ENCODE data around the gene COA3.

GRCh38 chr17:42796066-42796758 is 2.3 kb downstream of the COA3 start:
- TF ChIP-seq SP1 (CRISPR knock-in tag; conservative IDR thresholded peaks at IDR 0.05) (no peak), CTCF (IDR thresholded peaks at IDR 0.05) (no peak), ETV6 (CRISPR knock-in tag; IDR thresholded peaks at IDR 0.05) (no peak), ZBTB21 (CRISPR knock-in tag; IDR thresholded peaks at IDR 0.05; ENCODE audit: borderline replicate concordance) (no peak), NR3C1 (CRISPR knock-in tag; conservative IDR thresholded peaks at IDR 0.05; ENCODE audit: low read depth) (no peak), GTF2I (CRISPR knock-in tag; conservative IDR thresholded peaks at IDR 0.05) (no peak)
- TF ChIP-seq, protein P1, sequence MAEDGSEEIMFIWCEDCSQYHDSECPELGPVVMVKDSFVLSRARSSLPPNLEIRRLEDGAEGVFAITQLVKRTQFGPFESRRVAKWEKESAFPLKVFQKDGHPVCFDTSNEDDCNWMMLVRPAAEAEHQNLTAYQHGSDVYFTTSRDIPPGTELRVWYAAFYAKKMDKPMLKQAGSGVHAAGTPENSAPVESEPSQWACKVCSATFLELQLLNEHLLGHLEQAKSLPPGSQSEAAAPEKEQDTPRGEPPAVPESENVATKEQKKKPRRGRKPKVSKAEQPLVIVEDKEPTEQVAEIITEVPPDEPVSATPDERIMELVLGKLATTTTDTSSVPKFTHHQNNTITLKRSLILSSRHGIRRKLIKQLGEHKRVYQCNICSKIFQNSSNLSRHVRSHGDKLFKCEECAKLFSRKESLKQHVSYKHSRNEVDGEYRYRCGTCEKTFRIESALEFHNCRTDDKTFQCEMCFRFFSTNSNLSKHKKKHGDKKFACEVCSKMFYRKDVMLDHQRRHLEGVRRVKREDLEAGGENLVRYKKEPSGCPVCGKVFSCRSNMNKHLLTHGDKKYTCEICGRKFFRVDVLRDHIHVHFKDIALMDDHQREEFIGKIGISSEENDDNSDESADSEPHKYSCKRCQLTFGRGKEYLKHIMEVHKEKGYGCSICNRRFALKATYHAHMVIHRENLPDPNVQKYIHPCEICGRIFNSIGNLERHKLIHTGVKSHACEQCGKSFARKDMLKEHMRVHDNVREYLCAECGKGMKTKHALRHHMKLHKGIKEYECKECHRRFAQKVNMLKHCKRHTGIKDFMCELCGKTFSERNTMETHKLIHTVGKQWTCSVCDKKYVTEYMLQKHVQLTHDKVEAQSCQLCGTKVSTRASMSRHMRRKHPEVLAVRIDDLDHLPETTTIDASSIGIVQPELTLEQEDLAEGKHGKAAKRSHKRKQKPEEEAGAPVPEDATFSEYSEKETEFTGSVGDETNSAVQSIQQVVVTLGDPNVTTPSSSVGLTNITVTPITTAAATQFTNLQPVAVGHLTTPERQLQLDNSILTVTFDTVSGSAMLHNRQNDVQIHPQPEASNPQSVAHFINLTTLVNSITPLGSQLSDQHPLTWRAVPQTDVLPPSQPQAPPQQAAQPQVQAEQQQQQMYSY (CRISPR knock-in tag; IDR thresholded peaks at IDR 0.05), result no peak
- TF ChIP-seq, protein P2, sequence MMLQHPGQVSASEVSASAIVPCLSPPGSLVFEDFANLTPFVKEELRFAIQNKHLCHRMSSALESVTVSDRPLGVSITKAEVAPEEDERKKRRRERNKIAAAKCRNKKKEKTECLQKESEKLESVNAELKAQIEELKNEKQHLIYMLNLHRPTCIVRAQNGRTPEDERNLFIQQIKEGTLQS (CRISPR knock-in tag; conservative IDR thresholded peaks at IDR 0.05), result no peak
- TF ChIP-seq, protein P3, sequence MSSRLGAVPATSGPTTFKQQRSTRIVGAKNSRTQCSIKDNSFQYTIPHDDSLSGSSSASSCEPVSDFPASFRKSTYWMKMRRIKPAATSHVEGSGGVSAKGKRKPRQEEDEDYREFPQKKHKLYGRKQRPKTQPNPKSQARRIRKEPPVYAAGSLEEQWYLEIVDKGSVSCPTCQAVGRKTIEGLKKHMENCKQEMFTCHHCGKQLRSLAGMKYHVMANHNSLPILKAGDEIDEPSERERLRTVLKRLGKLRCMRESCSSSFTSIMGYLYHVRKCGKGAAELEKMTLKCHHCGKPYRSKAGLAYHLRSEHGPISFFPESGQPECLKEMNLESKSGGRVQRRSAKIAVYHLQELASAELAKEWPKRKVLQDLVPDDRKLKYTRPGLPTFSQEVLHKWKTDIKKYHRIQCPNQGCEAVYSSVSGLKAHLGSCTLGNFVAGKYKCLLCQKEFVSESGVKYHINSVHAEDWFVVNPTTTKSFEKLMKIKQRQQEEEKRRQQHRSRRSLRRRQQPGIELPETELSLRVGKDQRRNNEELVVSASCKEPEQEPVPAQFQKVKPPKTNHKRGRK (CRISPR knock-in tag; IDR thresholded peaks at IDR 0.05; ENCODE audit: borderline replicate concordance), result no peak
- TF ChIP-seq, protein P4, sequence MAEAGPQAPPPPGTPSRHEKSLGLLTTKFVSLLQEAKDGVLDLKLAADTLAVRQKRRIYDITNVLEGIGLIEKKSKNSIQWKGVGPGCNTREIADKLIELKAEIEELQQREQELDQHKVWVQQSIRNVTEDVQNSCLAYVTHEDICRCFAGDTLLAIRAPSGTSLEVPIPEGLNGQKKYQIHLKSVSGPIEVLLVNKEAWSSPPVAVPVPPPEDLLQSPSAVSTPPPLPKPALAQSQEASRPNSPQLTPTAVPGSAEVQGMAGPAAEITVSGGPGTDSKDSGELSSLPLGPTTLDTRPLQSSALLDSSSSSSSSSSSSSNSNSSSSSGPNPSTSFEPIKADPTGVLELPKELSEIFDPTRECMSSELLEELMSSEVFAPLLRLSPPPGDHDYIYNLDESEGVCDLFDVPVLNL (CRISPR knock-in tag; IDR thresholded peaks at IDR 0.05; ENCODE audit: borderline replicate concordance, low read depth), result no peak
